ENCODE measurements around the gene ACOT8.

- TF ChIP-seq POLR2AphosphoS5 (IDR thresholded peaks at IDR 0.05; ENCODE audit: insufficient read depth in 1 of 2, low read depth in 1 of 2) (no peak), POLR2A (IDR thresholded peaks at IDR 0.05) (no peak), CTCF (IDR thresholded peaks at IDR 0.05) (no peak)
These were observed 55.3 kb downstream of the ACOT8 start for GRCh38 chr20:45801851-45802250.
